K562 (cell line): ENCODE results near the gene ADAMTS2. TPM values are rescaled to one million over a fixed set of nuclear protein-coding genes. Genes with fewer than 3 reads are reported as not detected.

Experiments used
- ATAC-seq: fragments of 200-7000 bp; cut with Tn5 transposase; 3 replicates; pipeline ENCODE4 v1.9.1; 2020; ENCODE audit warnings: moderate library complexity
- BruUV-seq: library from RNA; stranded (reverse); fragments of 400-500 nt; replicated peaks from 2 replicates; lab custom pipeline; 2021; lab: Mats Ljungman, UMichigan
- CTCF ChIA-PET: fragments of 300-600 bp; formaldehyde crosslinking; extraction: SDS; loops from one replicate; lab custom pipeline; 2021; ENCODE audit warnings: low intra/inter-chr PET ratio; lab: Yijun Ruan, JAX
- POLR2A ChIA-PET: fragments of 300-600, 350-650 bp; sonication (Branson Sonifier 250); formaldehyde crosslinking; extraction: SDS; loops from one replicate; lab custom pipeline; 2021; ENCODE audit warnings: antibody characterized with exemption, inconsistent platforms; lab: Yijun Ruan, JAX
- DNase-seq, 4 experiments: peaks; one replicate each; pipeline versions ENCODE4 v3.0.0 to v3.0.0-alpha.2; 2011 to 2018; ENCODE audit warnings: low spot score in 3 of 4, mixed read lengths in 3 of 4; ENCODE audit errors: extremely low read depth in 1 of 4
- FAIRE-seq: peaks from 2 replicates; lab custom pipeline; 2011; peaks lifted over from hg19 to GRCh38; lab: Jason Lieb, UNC
- H2AFZ ChIP-seq: 2 replicates; pipeline ENCODE4 v1.6.0; 2011; ENCODE audit warnings: low read depth, low read length, control low read depth, inconsistent platforms
- H3K27ac ChIP-seq: fragments of 200-600 bp; 3 replicates; pipeline ENCODE4 v1.8.0; 2011; ENCODE audit warnings: low read depth, mild to moderate bottlenecking, control low read depth, inconsistent platforms, low read length, moderate library complexity, mixed read lengths; ENCODE audit errors: extremely low read depth
- H3K27me3 ChIP-seq, 2 experiments: fragments of 300-600 bp in 1 of 2; 2 replicates in 1 of 2; 3 replicates in 1 of 2; pipeline versions ENCODE4 v1.6.0 to v1.8.0; 2011; ENCODE audit warnings: inconsistent platforms in 2 of 2, low read length in 2 of 2, mild to moderate bottlenecking in 1 of 2, mixed read lengths in 1 of 2, moderate library complexity in 1 of 2; ENCODE audit not compliant: control insufficient read depth in 2 of 2, insufficient read depth in 2 of 2
- H3K36me3 ChIP-seq: fragments of 300-600 bp; 3 replicates; pipeline ENCODE4 v1.8.0; 2011; ENCODE audit warnings: mild to moderate bottlenecking, low read length, inconsistent platforms; ENCODE audit not compliant: control insufficient read depth, insufficient read depth
- H3K4me1 ChIP-seq, 2 experiments: fragments of 200-600 bp in 1 of 2; replicated peaks in 1 of 2; 2 replicates in 1 of 2; 3 replicates in 1 of 2; pipeline versions ENCODE4 v1.5.1 to v1.8.0; 2011; ENCODE audit warnings: inconsistent platforms in 2 of 2, low read length in 2 of 2, mild to moderate bottlenecking in 1 of 2, mixed read lengths in 1 of 2, moderate library complexity in 1 of 2; ENCODE audit not compliant: control insufficient read depth in 2 of 2, insufficient read depth in 2 of 2
- H3K4me2 ChIP-seq: 2 replicates; pipeline ENCODE4 v1.6.1; 2011; ENCODE audit warnings: low read length, control low read depth, inconsistent platforms, mixed read lengths; ENCODE audit not compliant: insufficient read depth
- H3K4me3 ChIP-seq: fragments of 200-600 bp; sonication (generic), shearing (Covaris generic); 2 replicates; pipeline ENCODE4 v1.5.1; 2016; ENCODE audit warnings: control low read depth, inconsistent platforms
- H3K79me2 ChIP-seq: fragments of 200-600 bp; 3 replicates; pipeline ENCODE4 v1.8.0; 2011; ENCODE audit warnings: low read length, inconsistent platforms; ENCODE audit not compliant: control insufficient read depth, insufficient read depth
- H3K9ac ChIP-seq, 2 experiments: 2 replicates each; pipeline versions ENCODE4 v1.6.0 to v1.6.1; 2011; ENCODE audit warnings: low read depth in 2 of 2, low read length in 2 of 2, control low read depth in 1 of 2, inconsistent platforms in 1 of 2, mild to moderate bottlenecking in 1 of 2, mixed read lengths in 1 of 2; ENCODE audit not compliant: insufficient read depth in 1 of 2
- H3K9me1 ChIP-seq: one replicate; pipeline ENCODE4 v1.6.0; 2011; ENCODE audit warnings: inconsistent platforms, mild to moderate bottlenecking, low read length, moderate library complexity; ENCODE audit not compliant: control insufficient read depth, insufficient read depth
- H3K9me3 ChIP-seq: replicated peaks from 2 replicates; pipeline ENCODE4 v1.5.1; 2011; ENCODE audit warnings: low read depth, low read length, inconsistent platforms; ENCODE audit not compliant: control insufficient read depth, insufficient read depth
- H4K20me1 ChIP-seq: replicated peaks from 2 replicates; pipeline ENCODE4 v1.6.1; 2011; ENCODE audit warnings: low read length, inconsistent platforms, mixed read lengths; ENCODE audit not compliant: control insufficient read depth, insufficient read depth
- CBFA2T3 ChIP-seq: fragments of 450-650 bp; IDR thresholded peaks from 2 replicates; pipeline ENCODE4 v1.6.1; 2017
- CREM ChIP-seq: IDR thresholded peaks from 2 replicates; pipeline ENCODE4 v1.6.1; 2014; ENCODE audit warnings: antibody characterized with exemption, low read depth
- FIP1L1 ChIP-seq: fragments of 200-400 bp; formaldehyde crosslinking; IDR thresholded peaks from 2 replicates; pipeline ENCODE4 v1.6.1; 2018; ENCODE audit warnings: mild to moderate bottlenecking, low read depth, low read length; ENCODE audit not compliant: poor library complexity, severe bottlenecking
- HMG20B ChIP-seq: fragments of 250-450 bp; sonication (Bioruptor Pico); IDR thresholded peaks from 2 replicates; pipeline ENCODE4 v1.5.0; 2021; ENCODE audit warnings: mild to moderate bottlenecking
- HNRNPL ChIP-seq: fragments of 200-400 bp; formaldehyde crosslinking; IDR thresholded peaks from 2 replicates; pipeline ENCODE4 v1.6.1; 2017; ENCODE audit warnings: low read depth, mild to moderate bottlenecking, low read length
- KAT2B ChIP-seq: IDR thresholded peaks from one replicate; pipeline ENCODE4 v1.6.1; 2012; ENCODE audit warnings: low read depth, mild to moderate bottlenecking, control low read depth, inconsistent platforms, low read length, moderate library complexity
- MAFF ChIP-seq: IDR thresholded peaks from 2 replicates; pipeline ENCODE4 v1.6.1; 2012; ENCODE audit warnings: low read length, improper control_type of control experiment
- MYNN ChIP-seq, 2 experiments: sonication (generic); formaldehyde crosslinking in 1 of 2; IDR thresholded peaks; 2 replicates each; pipeline versions ENCODE4 v1.5.0 to v1.6.1; 2016 to 2020; ENCODE audit warnings: antibody characterized with exemption in 1 of 2, missing genetic modification reagents in 1 of 2
- WGBS: fragments of 100-300 bp; shearing (Covaris generic); methylation state at CpG from one replicate; pipeline ENCODE4 v1.1.6; 2016; ENCODE audit warnings: low coverage, mixed read lengths; ENCODE audit not compliant: insufficient coverage; ENCODE audit errors: missing lambda C conversion rate; 5-methylcytosine and 5-hydroxymethylcytosine counted together
- in situ Hi-C: fragments of 300-500 bp; cut with MboI; formaldehyde crosslinking; loops from 4 replicates; pipeline ENCODE4 v1.15.0; 2018; ENCODE audit warnings: inconsistent platforms, mixed read lengths
- intact Hi-C: fragments of 100-400 bp; cut with micrococcal nuclease; formaldehyde crosslinking; loops from 2 replicates; pipeline ENCODE4 v1.14.2; 2022
- polyA plus RNA-seq, 8 experiments: library from polyadenylated mRNA; depleted of rRNA in 4 of 8; stranded (reverse) in 5 of 8; unstranded in 3 of 8; fragments of >200 nt; fragmentation: Nextera tagmentation in 2 of 8; fragmentation: Illumina TruSeq in 1 of 8; extraction: Ambion mirVana in 2 of 8; extraction: Trizol in 1 of 8; gene quantifications; 2 replicates each; pipeline versions ENCODE4 v1.2.1 to v1.2.3, GENCODE V29; 2011 to 2014; ENCODE audit warnings: inconsistent platforms in 1 of 8, missing spikeins in 1 of 8
- total RNA-seq, 7 experiments: library from RNA; depleted of rRNA in 6 of 7; stranded (reverse); fragments of >200 nt in 6 of 7; fragmentation: Illumina TruSeq in 2 of 7; extraction: Trizol in 2 of 7; gene quantifications; 2 replicates each; pipeline versions ENCODE4 v1.2.1 to v1.2.3, GENCODE V29; 2011 to 2021; ENCODE audit warnings: low replicate concordance in 1 of 7
- TF ChIP-seq, protein P1 (sequence below): fragments of 450-650 bp; IDR thresholded peaks from 2 replicates; pipeline ENCODE4 v1.7.1; 2018; ENCODE audit warnings: mild to moderate bottlenecking, low read depth; ENCODE audit not compliant: partially characterized antibody
- TF ChIP-seq, protein P2 (sequence below): fragments of 250-450 bp; sonication (Bioruptor Pico); IDR thresholded peaks from 2 replicates; pipeline ENCODE4 v1.8.0; 2022; ENCODE audit warnings: moderate library complexity, mild to moderate bottlenecking, inconsistent platforms
- TF ChIP-seq, protein P3 (sequence below): fragments of 450-650 bp; formaldehyde crosslinking; IDR thresholded peaks from 2 replicates; pipeline ENCODE4 v1.4.0; 2020; ENCODE audit warnings: mild to moderate bottlenecking, moderate library complexity
- TF ChIP-seq, protein P4 (sequence below): fragments of 450-650 bp; conservative IDR thresholded peaks from 2 replicates; pipeline ENCODE4 v1.6.1; 2016; ENCODE audit warnings: missing genetic modification characterization, low read depth, mild to moderate bottlenecking, control low read depth, missing compliant biosample characterization

The ADAMTS2 gene
- total and polyA plus RNA-seq, 9 of the 15 experiments (the other 6 are each of a cell fraction or from before 2014, with no cell fraction given) = not detected

DNA sequence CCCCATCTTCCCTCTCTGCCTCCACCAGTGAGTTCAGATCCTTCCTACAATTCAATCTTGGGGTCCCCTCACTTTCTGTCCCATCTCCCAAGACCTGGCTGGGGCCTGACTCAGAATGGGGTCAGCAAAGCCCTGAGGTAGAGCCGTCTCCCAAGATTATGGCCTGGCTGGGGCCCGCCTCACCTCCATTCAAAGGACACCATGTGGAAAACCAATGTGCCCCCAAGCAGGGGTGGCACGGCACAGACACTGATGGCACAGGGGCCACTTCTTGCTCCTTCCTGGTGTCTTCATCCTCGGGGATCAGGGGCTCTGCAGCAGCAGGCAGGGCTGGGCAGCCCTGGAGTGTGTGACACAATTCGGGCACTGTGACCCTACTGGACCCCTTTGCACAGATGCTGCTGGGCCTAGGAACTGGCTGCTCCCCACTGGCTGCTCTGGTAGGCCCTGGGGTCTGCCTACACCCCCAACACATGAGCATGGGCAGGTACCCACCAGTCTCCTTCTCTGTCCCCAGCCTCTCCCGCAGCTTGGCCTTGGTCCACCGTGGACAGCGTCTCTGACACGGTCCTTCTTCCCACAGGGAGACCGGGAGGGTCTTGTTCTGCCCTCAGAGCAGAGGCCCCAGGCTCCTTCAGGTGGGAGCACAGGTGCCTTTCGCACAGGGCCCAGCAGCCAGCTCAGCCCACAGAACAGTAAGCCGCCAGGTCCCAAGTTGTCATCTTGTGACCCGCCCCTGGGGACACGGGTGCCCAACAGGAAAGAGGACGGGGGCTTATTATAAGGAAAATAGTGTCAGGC lies 89.5 kb downstream of the ADAMTS2 start (continued):
- TF ChIP-seq, protein P1, sequence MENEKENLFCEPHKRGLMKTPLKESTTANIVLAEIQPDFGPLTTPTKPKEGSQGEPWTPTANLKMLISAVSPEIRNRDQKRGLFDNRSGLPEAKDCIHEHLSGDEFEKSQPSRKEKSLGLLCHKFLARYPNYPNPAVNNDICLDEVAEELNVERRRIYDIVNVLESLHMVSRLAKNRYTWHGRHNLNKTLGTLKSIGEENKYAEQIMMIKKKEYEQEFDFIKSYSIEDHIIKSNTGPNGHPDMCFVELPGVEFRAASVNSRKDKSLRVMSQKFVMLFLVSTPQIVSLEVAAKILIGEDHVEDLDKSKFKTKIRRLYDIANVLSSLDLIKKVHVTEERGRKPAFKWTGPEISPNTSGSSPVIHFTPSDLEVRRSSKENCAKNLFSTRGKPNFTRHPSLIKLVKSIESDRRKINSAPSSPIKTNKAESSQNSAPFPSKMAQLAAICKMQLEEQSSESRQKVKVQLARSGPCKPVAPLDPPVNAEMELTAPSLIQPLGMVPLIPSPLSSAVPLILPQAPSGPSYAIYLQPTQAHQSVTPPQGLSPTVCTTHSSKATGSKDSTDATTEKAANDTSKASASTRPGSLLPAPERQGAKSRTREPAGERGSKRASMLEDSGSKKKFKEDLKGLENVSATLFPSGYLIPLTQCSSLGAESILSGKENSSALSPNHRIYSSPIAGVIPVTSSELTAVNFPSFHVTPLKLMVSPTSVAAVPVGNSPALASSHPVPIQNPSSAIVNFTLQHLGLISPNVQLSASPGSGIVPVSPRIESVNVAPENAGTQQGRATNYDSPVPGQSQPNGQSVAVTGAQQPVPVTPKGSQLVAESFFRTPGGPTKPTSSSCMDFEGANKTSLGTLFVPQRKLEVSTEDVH = no peak
- no peak for TF ChIP-seq CREM

DNA sequence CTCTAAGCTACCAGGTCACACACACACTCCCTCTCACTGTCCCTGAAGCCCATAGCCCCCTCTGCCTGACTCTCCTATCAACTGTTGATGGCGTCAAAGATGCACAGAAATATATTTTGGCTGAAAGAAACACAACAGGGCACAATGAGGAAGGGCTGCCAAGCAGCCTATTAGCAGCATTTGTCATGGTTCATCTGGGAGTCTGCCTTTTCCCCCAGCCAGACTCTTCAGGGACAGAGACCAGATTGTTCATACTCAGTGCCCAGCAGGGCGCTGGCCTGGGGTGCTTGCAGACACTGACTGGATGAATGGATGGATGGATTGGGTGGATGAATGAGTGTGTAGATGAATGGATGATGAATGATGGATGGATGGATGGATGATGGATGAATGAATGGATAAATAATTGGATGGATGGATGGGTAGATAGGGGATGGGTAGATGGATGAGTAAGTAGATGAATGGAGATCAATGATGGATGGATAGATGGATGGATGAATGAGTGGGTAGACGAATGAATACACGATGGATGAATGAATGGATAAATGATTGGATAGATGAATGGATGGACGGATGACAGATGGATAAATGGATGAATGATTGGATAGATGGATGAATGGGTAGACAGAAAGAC lies 90.5 kb downstream of the ADAMTS2 start:
- CTCF ChIA-PET = no interaction called here
- BruUV-seq = no TSS peak
- POLR2A ChIA-PET = no interaction called here

More for the DNA sequence above, 90.5 kb downstream of the ADAMTS2 start:
- H3K9me1 ChIP-seq = no peaks in the 10 kb centered on the region
- peaks cover 6 to 61% of the 10 kb centered on the region in 2 experiments; a peak in 3 of 5 replicates for H3K27me3 ChIP-seq
- H3K4me1 ChIP-seq = no peaks in the 10 kb centered on the region
- ATAC-seq = no peak
- no peak overlapping the region for H2AFZ ChIP-seq
- no peaks in the 10 kb centered on the region for H3K36me3 ChIP-seq
- no peak overlapping the region for H3K4me3 ChIP-seq
- no peaks in the 10 kb centered on the region for H3K9me3 ChIP-seq
- no peak overlapping the region for H3K9ac ChIP-seq
- no peak overlapping the region for H3K4me2 ChIP-seq
- TF ChIP-seq CBFA2T3 (no peak), MAFF (no peak), MYNN (IDR thresholded peaks at IDR 0.05) (no peak), MYNN (CRISPR knock-in tag; IDR thresholded peaks at IDR 0.05) (no peak), HNRNPL (no peak), KAT2B (no peak), FIP1L1 (no peak), HMG20B (no peak)
- TF ChIP-seq, protein P2, sequence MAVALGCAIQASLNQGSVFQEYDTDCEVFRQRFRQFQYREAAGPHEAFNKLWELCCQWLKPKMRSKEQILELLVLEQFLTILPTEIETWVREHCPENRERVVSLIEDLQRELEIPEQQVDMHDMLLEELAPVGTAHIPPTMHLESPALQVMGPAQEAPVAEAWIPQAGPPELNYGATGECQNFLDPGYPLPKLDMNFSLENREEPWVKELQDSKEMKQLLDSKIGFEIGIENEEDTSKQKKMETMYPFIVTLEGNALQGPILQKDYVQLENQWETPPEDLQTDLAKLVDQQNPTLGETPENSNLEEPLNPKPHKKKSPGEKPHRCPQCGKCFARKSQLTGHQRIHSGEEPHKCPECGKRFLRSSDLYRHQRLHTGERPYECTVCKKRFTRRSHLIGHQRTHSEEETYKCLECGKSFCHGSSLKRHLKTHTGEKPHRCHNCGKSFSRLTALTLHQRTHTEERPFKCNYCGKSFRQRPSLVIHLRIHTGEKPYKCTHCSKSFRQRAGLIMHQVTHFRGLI (CRISPR knock-in tag) = no peak
- TF ChIP-seq, protein P3, sequence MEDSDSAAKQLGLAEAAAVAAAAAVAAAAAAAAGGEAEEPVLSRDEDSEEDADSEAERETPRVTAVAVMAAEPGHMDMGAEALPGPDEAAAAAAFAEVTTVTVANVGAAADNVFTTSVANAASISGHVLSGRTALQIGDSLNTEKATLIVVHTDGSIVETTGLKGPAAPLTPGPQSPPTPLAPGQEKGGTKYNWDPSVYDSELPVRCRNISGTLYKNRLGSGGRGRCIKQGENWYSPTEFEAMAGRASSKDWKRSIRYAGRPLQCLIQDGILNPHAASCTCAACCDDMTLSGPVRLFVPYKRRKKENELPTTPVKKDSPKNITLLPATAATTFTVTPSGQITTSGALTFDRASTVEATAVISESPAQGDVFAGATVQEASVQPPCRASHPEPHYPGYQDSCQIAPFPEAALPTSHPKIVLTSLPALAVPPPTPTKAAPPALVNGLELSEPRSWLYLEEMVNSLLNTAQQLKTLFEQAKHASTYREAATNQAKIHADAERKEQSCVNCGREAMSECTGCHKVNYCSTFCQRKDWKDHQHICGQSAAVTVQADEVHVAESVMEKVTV (CRISPR knock-in tag) = no peak
- TF ChIP-seq, protein P4, sequence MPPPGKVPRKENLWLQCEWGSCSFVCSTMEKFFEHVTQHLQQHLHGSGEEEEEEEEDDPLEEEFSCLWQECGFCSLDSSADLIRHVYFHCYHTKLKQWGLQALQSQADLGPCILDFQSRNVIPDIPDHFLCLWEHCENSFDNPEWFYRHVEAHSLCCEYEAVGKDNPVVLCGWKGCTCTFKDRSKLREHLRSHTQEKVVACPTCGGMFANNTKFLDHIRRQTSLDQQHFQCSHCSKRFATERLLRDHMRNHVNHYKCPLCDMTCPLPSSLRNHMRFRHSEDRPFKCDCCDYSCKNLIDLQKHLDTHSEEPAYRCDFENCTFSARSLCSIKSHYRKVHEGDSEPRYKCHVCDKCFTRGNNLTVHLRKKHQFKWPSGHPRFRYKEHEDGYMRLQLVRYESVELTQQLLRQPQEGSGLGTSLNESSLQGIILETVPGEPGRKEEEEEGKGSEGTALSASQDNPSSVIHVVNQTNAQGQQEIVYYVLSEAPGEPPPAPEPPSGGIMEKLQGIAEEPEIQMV (tag) = no peak
- TF ChIP-seq, all 486 proteins: peak for 0
- intact Hi-C loops = no loop called here
- H3K79me2 ChIP-seq = no peaks in the 10 kb centered on the region
- in situ Hi-C loops = no loop called here
- FAIRE-seq (no peak), DNase-seq (no peak)
- H4K20me1 ChIP-seq = no peaks in the 10 kb centered on the region
- H3K27ac ChIP-seq = no peak overlapping the region
- WGBS = 0% methylated on average over 4 of the region's 5 CpGs
